ENCODE results near the gene EFHC1. TPM values are rescaled to one million over a fixed set of nuclear protein-coding genes. Genes with fewer than 3 reads are reported as not detected.

The EFHC1 gene
- total RNA-seq, 6 donors from 2014 or later, result 16.2 to 96.4 (median 21.6) TPM

DNA sequence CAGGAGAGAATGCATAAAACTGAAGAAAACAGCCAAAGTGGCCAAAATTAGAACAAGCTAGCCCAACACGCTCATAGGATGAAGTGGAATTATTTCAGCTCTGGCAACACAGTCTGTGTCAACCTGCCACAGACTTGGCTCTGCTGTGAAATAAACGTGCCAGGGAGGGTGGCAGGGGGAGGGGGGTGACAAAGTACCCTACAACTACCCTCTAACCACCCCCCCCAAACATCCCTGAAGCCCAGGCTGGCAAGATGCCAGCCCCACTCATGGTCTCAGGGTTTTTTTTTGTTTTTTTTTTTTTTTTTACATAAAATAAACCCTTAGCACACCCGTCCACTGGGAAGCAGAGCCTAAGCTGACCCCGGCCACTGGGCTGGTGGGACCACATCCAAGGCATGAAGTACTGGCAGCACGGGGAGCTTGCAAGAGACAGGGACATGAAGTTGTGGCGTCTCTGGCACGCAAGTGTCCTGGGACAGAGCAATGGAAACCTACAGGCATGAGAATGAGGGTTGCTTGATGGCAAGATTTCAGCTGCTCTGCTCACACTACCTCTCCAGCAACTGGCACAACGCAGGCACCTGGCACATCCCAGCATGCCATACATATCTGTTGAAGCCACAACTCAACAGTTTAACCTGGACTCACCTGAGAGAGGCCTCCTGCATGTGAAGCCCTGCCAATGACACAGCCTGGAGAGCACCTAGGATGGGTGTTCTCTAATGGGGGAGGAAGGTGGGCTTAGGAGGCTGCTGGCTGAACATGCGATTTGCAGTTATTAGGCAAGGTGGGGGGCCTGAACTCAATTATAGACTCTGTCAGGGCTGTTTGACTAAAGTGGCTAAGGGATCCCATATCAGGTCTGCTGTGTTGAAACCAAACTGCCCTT is 80.3 kb downstream of the EFHC1 start:
- TF ChIP-seq POLR2AphosphoS5 (IDR thresholded peaks at IDR 0.05), result no peak
- H3K27me3 ChIP-seq, result no peaks in the 10 kb centered on the region

DNA sequence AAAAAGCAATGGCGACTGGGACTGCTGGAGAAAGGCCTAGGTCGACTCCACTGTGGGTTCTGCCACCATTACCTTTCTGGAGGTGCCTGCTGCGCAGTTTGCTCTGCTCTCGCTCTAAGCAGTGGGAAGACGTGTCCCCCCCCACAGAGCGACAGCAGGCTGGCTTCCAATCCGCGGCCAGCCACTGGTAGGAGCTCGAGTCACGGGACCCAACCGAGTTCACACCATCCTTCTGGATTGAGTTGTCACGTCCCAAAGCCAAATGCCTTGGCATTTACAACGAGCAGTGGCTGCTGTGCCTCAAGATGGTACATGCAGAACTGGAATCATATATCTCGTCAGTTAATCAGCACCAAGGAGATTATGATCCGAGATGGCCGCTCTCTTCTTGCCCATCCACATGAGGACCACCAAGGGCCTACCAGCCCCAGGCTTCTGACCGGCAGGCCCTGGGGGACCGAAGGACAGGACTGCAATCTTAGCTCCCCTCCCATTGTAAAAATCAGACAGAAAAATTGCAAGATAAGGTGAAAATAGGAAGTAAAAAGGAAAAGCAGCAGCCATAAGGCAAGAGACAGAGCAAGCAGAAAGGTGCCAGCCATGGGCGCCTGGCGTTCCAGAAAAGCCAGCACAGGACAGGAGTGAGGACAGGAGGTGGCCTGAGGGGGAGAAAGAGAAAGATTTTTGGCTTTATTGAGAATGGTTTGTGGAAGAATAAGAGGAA is 82.3 kb downstream of the EFHC1 start:
- H3K36me3 ChIP-seq, result peaks cover 0 to 43% (median 20%) of the 10 kb centered on the region in 4 donors

More for the DNA sequence above, 80.3 kb downstream of the EFHC1 start:
- DNase-seq (no peak), ATAC-seq (ENCODE audit: low FRiP score in 2 of 2) (no peak)
- Histone ChIP-seq H3K4me3 (no peak overlapping the region), H3K27ac (peak overlapping the region in 3 of 4 donors; percentile 3 to 37 (median 28)), H3K36me3 (peaks cover 0 to 23% (median 8%) of the 10 kb centered on the region in 4 donors), H3K4me1 (peaks cover 27 to 37% (median 32%) of the 10 kb centered on the region in 4 donors), H3K9me3 (no peaks in the 10 kb centered on the region)
- 67 to 76% methylated on average over 8 to 9 of the region's 9 CpGs for WGBS, 2 donors

GRCh38 chr6:52503323-52503747 is 83.2 kb downstream of the EFHC1 start:
- Histone ChIP-seq H3K27ac (peak overlapping the region; percentile 61 to 86 (median 82)), H3K4me3 (no peak overlapping the region), H3K9me3 (no peaks in the 10 kb centered on the region), H3K4me1 (peaks cover 24 to 28% (median 26%) of the 10 kb centered on the region in 4 donors), H3K27me3 (no peaks in the 10 kb centered on the region), H3K36me3 (peaks cover 0 to 52% (median 26%) of the 10 kb centered on the region in 4 donors)
- WGBS, 2 donors, result 75 to 83% methylated on average over 4 to 5 of the region's 5 CpGs
- ATAC-seq (ENCODE audit: low FRiP score in 2 of 2), result no peak
- no peak for DNase-seq
- no peak for TF ChIP-seq EP300 (IDR thresholded peaks at IDR 0.05)
- TF ChIP-seq, protein P1, sequence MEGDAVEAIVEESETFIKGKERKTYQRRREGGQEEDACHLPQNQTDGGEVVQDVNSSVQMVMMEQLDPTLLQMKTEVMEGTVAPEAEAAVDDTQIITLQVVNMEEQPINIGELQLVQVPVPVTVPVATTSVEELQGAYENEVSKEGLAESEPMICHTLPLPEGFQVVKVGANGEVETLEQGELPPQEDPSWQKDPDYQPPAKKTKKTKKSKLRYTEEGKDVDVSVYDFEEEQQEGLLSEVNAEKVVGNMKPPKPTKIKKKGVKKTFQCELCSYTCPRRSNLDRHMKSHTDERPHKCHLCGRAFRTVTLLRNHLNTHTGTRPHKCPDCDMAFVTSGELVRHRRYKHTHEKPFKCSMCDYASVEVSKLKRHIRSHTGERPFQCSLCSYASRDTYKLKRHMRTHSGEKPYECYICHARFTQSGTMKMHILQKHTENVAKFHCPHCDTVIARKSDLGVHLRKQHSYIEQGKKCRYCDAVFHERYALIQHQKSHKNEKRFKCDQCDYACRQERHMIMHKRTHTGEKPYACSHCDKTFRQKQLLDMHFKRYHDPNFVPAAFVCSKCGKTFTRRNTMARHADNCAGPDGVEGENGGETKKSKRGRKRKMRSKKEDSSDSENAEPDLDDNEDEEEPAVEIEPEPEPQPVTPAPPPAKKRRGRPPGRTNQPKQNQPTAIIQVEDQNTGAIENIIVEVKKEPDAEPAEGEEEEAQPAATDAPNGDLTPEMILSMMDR (IDR thresholded peaks at IDR 0.05), result peak in 1 of 6 experiments; percentile 4
- TF ChIP-seq POLR2A (IDR thresholded peaks at IDR 0.05), result no peak
- TF ChIP-seq POLR2AphosphoS5 (IDR thresholded peaks at IDR 0.05), result no peak

More for the DNA sequence above, 82.3 kb downstream of the EFHC1 start:
- Histone ChIP-seq H3K9me3 (no peaks in the 10 kb centered on the region), H3K27me3 (no peaks in the 10 kb centered on the region), H3K4me3 (no peak overlapping the region), H3K4me1 (peaks cover 27 to 33% (median 32%) of the 10 kb centered on the region in 4 donors), H3K27ac (peak overlapping the region in 3 of 4 donors; percentile 61 to 86 (median 82))
- no peak for ATAC-seq (ENCODE audit: low FRiP score in 2 of 2)
- TF ChIP-seq POLR2AphosphoS5 (IDR thresholded peaks at IDR 0.05) (no peak), EP300 (IDR thresholded peaks at IDR 0.05) (no peak), POLR2A (IDR thresholded peaks at IDR 0.05) (no peak)
- TF ChIP-seq, protein P1 (IDR thresholded peaks at IDR 0.05), result no peak
- DNase-seq, result no peak
- 86 to 92% methylated on average over 16 to 20 of the region's 20 CpGs for WGBS, 2 donors

DNA sequence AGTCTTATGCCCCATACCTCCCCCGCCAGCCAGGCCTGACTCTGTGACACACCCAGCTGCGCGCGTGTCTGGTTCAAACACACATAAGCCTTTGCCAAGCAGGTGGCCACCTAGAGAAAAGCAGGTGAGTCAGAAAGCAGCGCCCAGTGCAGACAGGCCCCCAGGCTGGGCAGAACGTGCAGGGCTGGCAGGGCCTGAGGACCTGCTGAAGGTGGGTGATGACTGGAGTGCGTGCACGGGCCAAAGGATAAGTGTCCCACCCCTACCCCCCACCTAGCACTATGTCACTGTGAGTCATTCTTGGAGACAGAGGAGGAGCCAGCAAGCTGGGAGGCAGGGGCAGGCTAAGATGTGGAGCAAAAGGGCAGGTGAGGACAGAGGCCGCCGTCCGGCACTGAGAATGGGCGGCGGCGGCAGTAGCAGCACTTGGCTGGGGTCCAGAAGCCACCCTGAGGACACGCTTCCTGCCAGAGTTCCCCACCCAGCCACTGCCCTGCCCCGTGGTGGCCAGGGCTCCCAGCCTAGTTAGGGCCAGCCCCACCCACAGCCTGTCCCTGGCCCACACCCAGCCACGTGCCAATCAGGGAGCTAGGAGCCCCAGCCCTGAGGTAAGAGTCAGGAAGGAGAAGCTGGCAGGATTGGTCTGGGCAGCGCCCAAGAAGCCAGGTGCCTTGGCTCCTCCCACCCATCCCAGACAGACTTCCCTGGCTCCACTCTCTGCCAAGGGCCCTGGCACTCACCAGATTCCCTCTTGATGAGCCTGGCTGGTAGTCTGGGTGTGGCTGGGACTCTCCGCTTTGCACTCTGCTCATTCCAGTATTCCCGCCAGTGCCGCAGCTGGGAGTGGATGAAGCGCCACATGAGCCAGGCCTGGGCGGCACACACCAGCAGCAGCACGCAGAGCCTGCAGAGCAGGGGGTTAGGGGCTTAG is 84.0 kb downstream of the EFHC1 start:
- TF ChIP-seq, protein P1 (IDR thresholded peaks at IDR 0.05), result no peak
- peak in 1 of 4 donors; percentile 32 for TF ChIP-seq POLR2A (IDR thresholded peaks at IDR 0.05)
- peak; percentile 20 to 72 for TF ChIP-seq POLR2AphosphoS5 (IDR thresholded peaks at IDR 0.05)
- TF ChIP-seq EP300 (IDR thresholded peaks at IDR 0.05), result peak in 2 of 4 donors; percentile 67 to 71
- Histone ChIP-seq H3K9me3 (no peaks in the 10 kb centered on the region), H3K4me1 (peaks cover 23 to 28% (median 25%) of the 10 kb centered on the region in 4 donors), H3K36me3 (peaks cover 1 to 60% (median 32%) of the 10 kb centered on the region in 4 donors), H3K27ac (peak overlapping the region; percentile 61 to 86 (median 82)), H3K27me3 (no peaks in the 10 kb centered on the region), H3K4me3 (peak overlapping the region in 3 of 4 donors; percentile 2 to 23 (median 6))
- WGBS, 2 donors, result 32 to 64% methylated on average over 8 to 24 of the region's 24 CpGs
- DNase-seq (peak; percentile 93 to 97), ATAC-seq (ENCODE audit: low FRiP score in 2 of 2) (peak; percentile 85 to 95)
